ENCODE measurements around the gene C12orf42. TPM values are rescaled to one million over a fixed set of nuclear protein-coding genes. Genes with fewer than 3 reads are reported as not detected.
"Not testable (repeated sequence)": the region's sequence is repeated elsewhere in the genome, so short reads cannot be mapped to it uniquely, and the experiment has no call there.

Gene C12orf42
- polyA plus RNA-seq, 1 donor: not detected

GRCh38 chr12:103424849-103425586 is 70.8 kb downstream of the C12orf42 start:
- not testable (repeated sequence) for DNase-seq

GRCh38 chr12:103423516-103423910 is 72.3 kb downstream of the C12orf42 start:
- DNase-seq: no peak

- DNase-seq: peak; percentile 62
These were observed 72.8 kb downstream of the C12orf42 start for GRCh38 chr12:103422746-103423515.

- no peak for DNase-seq
These were observed 73.4 kb downstream of the C12orf42 start for GRCh38 chr12:103422328-103422727.

- DNase-seq: no peak
These were observed 74.4 kb downstream of the C12orf42 start for GRCh38 chr12:103421402-103421801.

- DNase-seq: no peak
These were observed 80.1 kb downstream of the C12orf42 start for GRCh38 chr12:103415681-103416080.

- no peak for DNase-seq
These were observed 94.3 kb downstream of the C12orf42 start for GRCh38 chr12:103401421-103401820.

GRCh38 chr12:103399986-103400385 is 95.8 kb downstream of the C12orf42 start:
- DNase-seq: no peak

- no peak for DNase-seq
These were observed 98.2 kb downstream of the C12orf42 start for GRCh38 chr12:103397536-103397935.

GRCh38 chr12:103392722-103393121 is 103.0 kb downstream of the C12orf42 start:
- no peak for DNase-seq

GRCh38 chr12:103391103-103391502 is 104.7 kb downstream of the C12orf42 start:
- no peak for DNase-seq

GRCh38 chr12:103387385-103387784 is 108.4 kb downstream of the C12orf42 start:
- DNase-seq: no peak

- no peak for DNase-seq
These were observed 109.3 kb downstream of the C12orf42 start for GRCh38 chr12:103386451-103386850.

GRCh38 chr12:103382736-103383346 is 112.9 kb downstream of the C12orf42 start:
- no peak for DNase-seq

GRCh38 chr12:103382119-103382518 is 113.6 kb downstream of the C12orf42 start:
- DNase-seq: no peak

GRCh38 chr12:103379670-103380069 is 116.1 kb downstream of the C12orf42 start:
- no peak for DNase-seq

- no peak for DNase-seq
These were observed 122.7 kb downstream of the C12orf42 start for GRCh38 chr12:103373088-103373523.

- DNase-seq: no peak
These were observed 125.8 kb downstream of the C12orf42 start for GRCh38 chr12:103369929-103370328.

GRCh38 chr12:103368167-103368566 is 127.6 kb downstream of the C12orf42 start:
- no peak for DNase-seq

GRCh38 chr12:103354403-103354802 is 141.4 kb downstream of the C12orf42 start:
- no peak for DNase-seq

- no peak for DNase-seq
These were observed 141.9 kb downstream of the C12orf42 start for GRCh38 chr12:103353913-103354312.

- DNase-seq: no peak
These were observed 145.7 kb downstream of the C12orf42 start for GRCh38 chr12:103350116-103350515.

GRCh38 chr12:103348935-103349334 is 146.8 kb downstream of the C12orf42 start:
- DNase-seq: no peak

Data from left kidney (tissue), 2 donors.